Stimulated activated CD4-positive, alpha-beta T cell treated with anti-CD3 and anti-CD28 coated beads, Interleukin-1b, Interleukin-23, amount 100 ng/mL, for 4 hours (primary cell): ENCODE results near the gene CIBAR2.

Source experiments
- DNase-seq, 2 donors: peaks; one replicate each; pipeline ENCODE4 v3.0.0-alpha.2; 2020; ENCODE audit warnings: low read depth in 2 of 2

CIBAR2 gene

GRCh38 chr16:85103114-85104079 is 8.9 kb downstream of the CIBAR2 start:
- no peak for DNase-seq

GRCh38 chr16:85101956-85102630 is 10.2 kb downstream of the CIBAR2 start:
- DNase-seq: no peak

GRCh38 chr16:85100265-85100664 is 12.0 kb downstream of the CIBAR2 start:
- DNase-seq: no peak

GRCh38 chr16:85098565-85098964 is 13.7 kb downstream of the CIBAR2 start:
- no peak for DNase-seq

- DNase-seq: no peak
Measured at GRCh38 chr16:85096921-85097320, 15.4 kb downstream of the CIBAR2 start.

GRCh38 chr16:85094812-85095211 is 17.5 kb downstream of the CIBAR2 start:
- no peak for DNase-seq

GRCh38 chr16:85094176-85094805 is 18.0 kb downstream of the CIBAR2 start:
- no peak for DNase-seq

GRCh38 chr16:85093705-85094104 is 18.6 kb downstream of the CIBAR2 start:
- no peak for DNase-seq

GRCh38 chr16:85092851-85093250 is 19.4 kb downstream of the CIBAR2 start:
- no peak for DNase-seq

GRCh38 chr16:85092309-85092708 is 20.0 kb downstream of the CIBAR2 start:
- no peak for DNase-seq

GRCh38 chr16:85091522-85091910 is 20.8 kb downstream of the CIBAR2 start:
- no peak for DNase-seq

GRCh38 chr16:85090873-85091521 is 21.3 kb downstream of the CIBAR2 start:
- no peak for DNase-seq

GRCh38 chr16:85090181-85090580 is 22.1 kb downstream of the CIBAR2 start:
- no peak for DNase-seq

GRCh38 chr16:85089525-85089924 is 22.7 kb downstream of the CIBAR2 start:
- no peak for DNase-seq

GRCh38 chr16:85088570-85089199 is 23.6 kb downstream of the CIBAR2 start:
- DNase-seq: no peak

- DNase-seq: no peak
Measured at GRCh38 chr16:85087899-85088569, 24.2 kb downstream of the CIBAR2 start.

- DNase-seq: peak; percentile 65 to 67
Measured at GRCh38 chr16:85086347-85087291, 25.7 kb downstream of the CIBAR2 start.

GRCh38 chr16:85085721-85086120 is 26.6 kb downstream of the CIBAR2 start:
- no peak for DNase-seq

GRCh38 chr16:85084841-85085510 is 27.3 kb downstream of the CIBAR2 start:
- DNase-seq: no peak
